HG03159 (cell line): Measurements from ENCODE around the gene CD151.

Experiments used
- ATAC-seq: cut with Tn5 transposase; IDR thresholded peaks from one replicate; pipeline ENCODE4 v1.9.1; 2021; ENCODE audit warnings: mild to moderate bottlenecking, moderate library complexity; ENCODE audit not compliant: unreplicated experiment

Gene CD151

DNA sequence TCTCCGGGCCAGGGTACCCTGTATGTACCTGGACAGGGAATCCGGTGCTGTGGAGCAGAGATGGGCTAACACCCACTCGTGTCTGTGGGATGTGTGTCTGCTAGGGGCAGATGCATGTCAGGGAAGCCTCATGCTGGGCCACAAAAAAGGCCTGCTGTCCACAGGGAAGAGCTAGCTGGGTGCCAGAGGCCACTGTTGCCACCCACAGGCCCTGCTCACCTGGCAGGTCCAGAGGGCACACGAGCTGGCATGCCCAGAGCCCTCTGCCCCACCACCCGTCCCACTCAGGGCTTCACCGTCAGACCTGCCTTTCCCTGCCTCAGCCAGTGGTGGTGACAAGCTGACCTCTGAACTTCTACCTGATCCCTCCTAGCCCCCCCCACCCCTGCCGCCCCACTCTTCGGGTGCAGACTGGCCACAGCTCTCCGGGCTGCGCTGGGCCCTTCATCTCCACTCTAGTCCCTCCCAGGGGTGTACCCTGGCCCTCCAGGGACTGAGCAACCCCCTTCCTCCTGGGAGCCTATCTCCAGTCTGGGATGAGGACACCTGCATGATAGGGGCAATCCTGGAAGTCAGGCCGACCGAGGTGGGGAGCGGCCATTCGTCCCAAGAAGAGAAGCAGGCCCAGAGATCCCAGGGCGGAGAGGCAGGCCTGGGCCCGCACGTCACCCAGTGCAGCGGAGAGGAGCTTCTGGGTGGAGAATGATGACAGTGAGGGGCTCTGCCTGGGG is 36.0 kb upstream of the CD151 start:
- ATAC-seq: no peak

- ATAC-seq: peak; percentile 45
Measured at GRCh38 chr11:797296-798092, 35.3 kb upstream of the CD151 start.

GRCh38 chr11:798093-798713 is 34.5 kb upstream of the CD151 start, which contains the start of gene SLC25A22:
TSS of gene SLC25A22 (minus strand) at chr11:798281. CDS start at chr11:795006, 3,275 bp downstream.
- peak; percentile 52 for ATAC-seq

DNA sequence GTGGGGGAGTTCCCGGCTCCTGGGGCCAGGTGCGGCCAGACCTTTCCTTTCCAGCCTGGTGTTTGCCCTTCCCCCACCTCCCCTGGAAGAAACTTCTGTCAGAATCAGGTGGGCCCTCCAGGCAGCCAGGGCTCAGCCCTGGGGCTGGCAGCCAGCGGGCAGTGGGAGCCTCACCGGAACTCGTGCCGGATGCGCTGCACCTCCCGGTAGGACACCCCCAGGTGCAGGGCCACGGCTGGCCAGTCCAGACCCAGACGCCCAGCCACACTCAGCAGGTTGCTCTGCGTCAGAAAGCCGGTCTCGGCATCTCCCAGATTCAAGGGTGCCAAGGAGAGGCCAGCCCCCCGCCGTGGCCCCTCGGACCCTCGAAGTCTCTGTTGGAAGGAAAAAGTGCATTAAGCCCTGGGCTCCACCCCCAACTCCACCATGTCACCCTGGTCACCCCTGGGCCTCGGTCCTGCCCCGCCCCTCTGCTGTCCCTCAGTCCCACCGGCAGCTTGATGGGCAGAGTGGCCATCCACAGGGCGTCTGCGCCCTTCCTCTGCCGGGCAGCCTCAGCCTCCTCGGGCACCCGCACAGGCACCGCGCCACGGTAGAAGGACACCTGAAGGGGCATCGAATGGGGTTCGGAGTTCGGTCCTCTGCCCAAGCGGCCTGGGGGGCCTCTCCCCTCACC is 33.0 kb upstream of the CD151 start:
- ATAC-seq: no peak

GRCh38 chr11:800473-800872 is 32.3 kb upstream of the CD151 start:
- ATAC-seq: no peak

- no peak for ATAC-seq
Measured at GRCh38 chr11:801097-801780, 31.5 kb upstream of the CD151 start.

DNA sequence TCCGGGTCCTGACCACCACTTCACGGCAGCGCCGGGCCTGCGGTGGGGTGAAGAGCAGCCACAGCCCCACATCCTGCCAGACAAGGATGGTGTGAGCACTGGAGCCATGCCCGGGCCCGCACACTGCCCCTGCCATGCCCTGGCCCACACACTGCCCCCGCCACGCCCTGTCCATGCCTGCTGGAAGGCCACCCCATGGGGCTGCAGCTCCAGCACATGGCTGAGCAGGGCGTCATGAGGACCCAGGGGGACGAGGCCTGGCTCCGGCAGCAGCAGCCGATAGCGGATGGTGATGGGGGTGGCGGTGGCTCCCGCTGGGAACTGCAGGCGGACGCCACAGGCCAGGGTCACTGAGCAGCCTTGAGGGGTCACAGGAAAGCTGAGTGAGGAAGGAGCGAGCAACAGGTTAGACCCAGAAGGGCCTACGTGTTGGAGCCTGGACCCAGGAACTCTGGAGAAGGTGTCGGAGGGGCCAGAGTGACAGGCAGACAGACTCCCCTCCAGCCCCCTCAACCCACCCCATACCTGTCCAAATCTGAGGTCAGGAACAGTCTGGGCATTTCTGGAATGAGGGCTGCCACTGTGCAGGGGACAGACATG is 30.6 kb upstream of the CD151 start:
- ATAC-seq: no peak

DNA sequence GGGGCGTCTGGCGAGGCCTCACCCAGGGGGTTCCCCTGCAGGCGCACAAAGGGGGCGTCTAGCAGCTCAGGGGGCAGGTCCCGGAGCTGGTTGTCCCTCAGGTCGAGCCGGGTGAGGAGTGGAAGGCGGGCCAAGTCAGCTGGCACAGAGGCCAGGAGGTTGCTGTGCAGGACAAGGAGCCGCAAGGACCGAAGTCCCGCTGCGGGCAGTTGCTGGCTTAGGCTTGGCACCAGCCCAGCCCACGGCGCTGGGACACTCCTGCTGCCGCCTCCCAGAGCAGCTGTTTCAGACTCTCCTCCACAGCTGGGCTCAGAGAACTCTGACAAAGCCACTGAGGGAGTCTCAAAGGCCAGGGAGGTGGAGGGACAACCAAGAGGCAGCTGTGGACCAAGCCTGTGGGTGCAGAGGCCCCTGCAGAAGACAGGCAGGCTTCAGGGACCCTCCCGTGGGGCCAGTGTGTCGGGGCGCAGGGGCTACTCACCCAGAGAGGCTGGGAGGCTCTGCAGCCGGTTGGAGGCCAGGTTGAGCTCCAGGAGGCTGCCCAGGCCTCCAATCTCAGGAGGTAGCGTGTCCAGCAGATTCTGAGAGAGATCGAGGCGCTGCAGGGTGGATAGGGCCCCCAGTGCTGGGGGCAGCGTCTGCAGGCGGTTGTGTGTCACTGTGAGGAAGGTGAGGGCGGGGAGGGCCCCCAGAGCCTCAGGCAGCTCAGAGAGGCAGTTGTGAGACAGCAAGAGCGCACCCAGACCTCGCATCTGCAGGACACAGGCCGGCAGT is 29.9 kb upstream of the CD151 start:
- no peak for ATAC-seq

- ATAC-seq: no peak
Measured at GRCh38 chr11:803467-803742, 29.3 kb upstream of the CD151 start.

DNA sequence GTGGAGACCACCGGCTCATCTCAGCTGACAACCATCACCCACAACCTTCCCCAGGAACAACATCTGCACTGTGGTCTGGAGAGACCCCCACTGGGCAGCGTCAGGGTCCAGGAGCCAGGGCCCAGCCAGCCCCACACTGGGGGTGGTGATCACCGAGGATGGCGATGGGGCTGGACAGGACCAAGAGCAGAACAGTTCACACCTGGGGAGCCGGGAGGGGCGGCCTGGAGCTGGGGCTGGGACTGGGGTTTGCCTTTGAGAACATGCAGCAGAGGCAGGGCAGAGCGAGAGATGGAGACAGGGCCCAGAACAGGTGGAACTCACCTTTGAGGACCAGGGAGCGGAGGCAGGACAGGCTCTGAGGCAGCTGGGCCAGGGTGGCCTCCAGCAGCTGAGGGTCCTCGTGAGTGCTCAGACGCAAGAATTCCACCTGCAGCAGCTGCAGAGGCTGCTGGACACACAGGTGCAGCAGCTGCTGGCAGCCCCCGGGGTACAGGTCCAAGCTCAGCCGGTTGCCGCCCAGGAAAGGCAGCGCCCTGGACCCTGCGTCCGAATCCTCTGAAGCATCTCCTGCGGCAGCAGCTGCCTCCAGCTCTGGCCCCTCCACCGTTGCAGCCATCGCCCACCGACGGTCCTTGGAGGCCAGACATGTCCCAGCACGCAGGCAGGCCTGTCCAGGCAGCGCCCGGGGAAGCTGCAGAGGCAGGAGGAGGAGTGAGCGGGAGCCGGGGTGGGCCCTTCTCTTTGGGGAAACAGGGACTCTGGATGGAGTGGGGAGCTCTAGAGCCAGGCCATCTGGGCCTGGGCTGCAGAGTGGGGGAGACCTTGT is 28.8 kb upstream of the CD151 start:
- no peak for ATAC-seq

- no peak for ATAC-seq
Measured at GRCh38 chr11:804599-804964, 28.2 kb upstream of the CD151 start.

- no peak for ATAC-seq
Measured at GRCh38 chr11:808427-809286, 24.1 kb upstream of the CD151 start.

- ATAC-seq: peak; percentile 62
Measured at GRCh38 chr11:809287-810039, 23.3 kb upstream of the CD151 start, which contains the start of gene RPLP2. TSS of gene RPLP2 (plus strand) at chr11:809967. CDS start at chr11:810235, 268 bp downstream.

DNA sequence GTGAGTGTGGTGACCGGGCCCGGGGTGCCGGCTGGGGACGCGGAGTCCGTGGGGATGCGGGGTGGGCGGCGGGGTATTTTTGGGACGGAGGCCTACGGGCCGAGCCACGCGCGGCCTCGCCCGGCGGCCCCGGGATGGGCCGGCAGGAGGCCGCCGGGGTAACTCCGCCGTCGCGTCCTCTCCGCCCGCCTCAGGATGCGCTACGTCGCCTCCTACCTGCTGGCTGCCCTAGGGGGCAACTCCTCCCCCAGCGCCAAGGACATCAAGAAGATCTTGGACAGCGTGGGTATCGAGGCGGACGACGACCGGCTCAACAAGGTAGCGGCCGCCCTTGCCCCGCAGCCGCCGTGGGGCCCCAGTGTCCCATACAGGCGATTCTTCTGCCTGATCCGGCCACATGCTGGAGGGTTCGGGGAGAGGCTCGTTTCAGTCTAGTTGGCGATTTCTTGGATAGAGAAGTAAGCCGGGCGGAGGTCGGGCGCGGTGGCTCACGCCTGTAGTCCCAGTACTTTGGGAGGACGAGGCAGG is 22.6 kb upstream of the CD151 start:
- ATAC-seq: peak; percentile 12

DNA sequence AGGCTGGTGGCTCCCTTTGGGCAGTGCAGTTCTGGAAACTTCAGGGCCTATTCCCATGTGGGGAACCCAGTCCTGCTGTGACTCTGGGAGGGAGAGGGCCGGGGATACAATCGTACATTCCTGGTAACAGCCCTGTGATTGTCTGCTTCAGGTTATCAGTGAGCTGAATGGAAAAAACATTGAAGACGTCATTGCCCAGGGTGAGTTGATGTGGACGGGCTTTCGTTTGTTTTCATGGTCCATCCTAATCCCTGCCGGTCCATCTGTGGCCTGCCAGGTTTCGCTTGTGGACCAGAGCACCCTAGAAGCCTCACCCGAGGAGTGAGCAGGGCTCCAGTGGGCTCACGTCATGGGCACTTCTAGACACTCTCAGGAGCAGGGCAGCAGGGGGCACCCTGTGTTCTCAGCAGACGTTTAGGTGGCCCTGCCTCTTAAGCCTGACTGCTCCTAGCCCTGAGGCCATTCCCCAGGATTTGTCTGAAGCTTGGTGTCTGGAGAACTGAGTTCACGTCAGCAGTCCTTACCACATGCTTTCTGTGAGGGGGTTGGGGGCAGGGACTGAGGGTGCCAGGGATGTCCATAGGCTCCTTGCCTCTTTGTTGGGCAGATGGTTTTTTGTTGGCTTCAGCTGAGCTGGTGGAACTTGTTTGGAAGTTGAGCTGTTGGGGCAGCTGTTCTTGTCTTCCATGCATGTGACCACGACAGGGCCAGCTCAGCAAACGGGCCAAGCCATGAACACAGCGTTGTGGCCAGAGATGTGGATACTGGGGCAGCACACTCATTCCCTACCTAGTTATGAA is 21.1 kb upstream of the CD151 start:
- no peak for ATAC-seq

- no peak for ATAC-seq
Measured at GRCh38 chr11:812390-812789, 20.4 kb upstream of the CD151 start.
